Measurements from ENCODE around the gene C6orf15. TPM values are rescaled to one million over a fixed set of nuclear protein-coding genes. Genes with fewer than 3 reads are reported as not detected.

Gene C6orf15
- polyA plus RNA-seq, 1 donor from 2014 or later, result not detected

- Histone ChIP-seq H2AFZ (ENCODE audit: low read depth, low read length) (no peak overlapping the region), H3K36me3 (ENCODE audit: insufficient read depth, low read length) (no peaks in the 10 kb centered on the region), H3K27ac (ENCODE audit: low read length) (no peak overlapping the region), H3K27me3 (ENCODE audit: insufficient read depth, low read depth, low read length) (no peaks in the 10 kb centered on the region), H3K4me3 (ENCODE audit: low read length) (no peak overlapping the region), H3K9me3 (ENCODE audit: low read length) (no peaks in the 10 kb centered on the region), H3K79me2 (replicated peaks; ENCODE audit: insufficient read depth, low read length) (no peaks in the 10 kb centered on the region), H3K9me2 (ENCODE audit: insufficient read depth, low read length) (no peaks in the 10 kb centered on the region), H4K20me1 (ENCODE audit: insufficient read depth) (no peaks in the 10 kb centered on the region), H3K4me2 (ENCODE audit: low read length) (no peak overlapping the region), H3K9ac (ENCODE audit: low read length) (no peak overlapping the region), H3F3A (ENCODE audit: insufficient read depth, low read length, poor library complexity, severe bottlenecking) (no peaks in the 10 kb centered on the region)
- no peak for TF ChIP-seq MXI1 (conservative IDR thresholded peaks at IDR 0.05; ENCODE audit: poor library complexity, severe bottlenecking)
- no peak for TF ChIP-seq RAD21 (conservative IDR thresholded peaks at IDR 0.05)
- TF ChIP-seq TAF1 (IDR thresholded peaks at IDR 0.05; ENCODE audit: low read depth), result no peak
- TF ChIP-seq POLR2AphosphoS5 (IDR thresholded peaks at IDR 0.05), result no peak
- no peak for TF ChIP-seq CTCF (IDR thresholded peaks at IDR 0.05; ENCODE audit: poor library complexity, severe bottlenecking)
- TF ChIP-seq REST (IDR thresholded peaks at IDR 0.05; ENCODE audit: borderline replicate concordance), result no peak
- TF ChIP-seq EP300 (conservative IDR thresholded peaks at IDR 0.05; ENCODE audit: poor library complexity, severe bottlenecking), result no peak
- TF ChIP-seq SMC3 (conservative IDR thresholded peaks at IDR 0.05; ENCODE audit: poor library complexity), result no peak
- TF ChIP-seq EZH2 (IDR thresholded peaks at IDR 0.05; ENCODE audit: borderline replicate concordance, insufficient read depth, low read length, poor library complexity, severe bottlenecking), result no peak
These were observed 14.2 kb upstream of the C6orf15 start for GRCh38 chr6:31126396-31127175.

- H3K79me2 ChIP-seq (replicated peaks; ENCODE audit: insufficient read depth, low read length), result no peaks in the 10 kb centered on the region
- no peak for TF ChIP-seq REST (IDR thresholded peaks at IDR 0.05; ENCODE audit: borderline replicate concordance)
- no peak for TF ChIP-seq EP300 (conservative IDR thresholded peaks at IDR 0.05; ENCODE audit: poor library complexity, severe bottlenecking)
- no peak for TF ChIP-seq POLR2AphosphoS5 (IDR thresholded peaks at IDR 0.05)
- TF ChIP-seq EZH2 (IDR thresholded peaks at IDR 0.05; ENCODE audit: borderline replicate concordance, insufficient read depth, low read length, poor library complexity, severe bottlenecking), result no peak
- TF ChIP-seq TAF1 (IDR thresholded peaks at IDR 0.05; ENCODE audit: low read depth), result no peak
- no peak for TF ChIP-seq RAD21 (conservative IDR thresholded peaks at IDR 0.05)
- TF ChIP-seq MXI1 (conservative IDR thresholded peaks at IDR 0.05; ENCODE audit: poor library complexity, severe bottlenecking), result no peak
- no peak for TF ChIP-seq CTCF (IDR thresholded peaks at IDR 0.05; ENCODE audit: poor library complexity, severe bottlenecking)
- TF ChIP-seq SMC3 (conservative IDR thresholded peaks at IDR 0.05; ENCODE audit: poor library complexity), result no peak
- H3F3A ChIP-seq (ENCODE audit: insufficient read depth, low read length, poor library complexity, severe bottlenecking), result no peaks in the 10 kb centered on the region
- H3K27me3 ChIP-seq (ENCODE audit: insufficient read depth, low read depth, low read length), result no peaks in the 10 kb centered on the region
- no peak overlapping the region for H2AFZ ChIP-seq (ENCODE audit: low read depth, low read length)
- no peak overlapping the region for H3K27ac ChIP-seq (ENCODE audit: low read length)
- no peaks in the 10 kb centered on the region for H3K9me3 ChIP-seq (ENCODE audit: low read length)
- H4K20me1 ChIP-seq (ENCODE audit: insufficient read depth), result no peaks in the 10 kb centered on the region
- no peaks in the 10 kb centered on the region for H3K9me2 ChIP-seq (ENCODE audit: insufficient read depth, low read length)
- no peaks in the 10 kb centered on the region for H3K36me3 ChIP-seq (ENCODE audit: insufficient read depth, low read length)
- no peak overlapping the region for H3K9ac ChIP-seq (ENCODE audit: low read length)
- no peak overlapping the region for H3K4me3 ChIP-seq (ENCODE audit: low read length)
- H3K4me2 ChIP-seq (ENCODE audit: low read length), result no peak overlapping the region
These were observed 13.4 kb upstream of the C6orf15 start for GRCh38 chr6:31125586-31126363.
